OCI-LY7 (cell line): Measurements from ENCODE around the gene TUBE1. TPM values are rescaled to one million over a fixed set of nuclear protein-coding genes. Genes with fewer than 3 reads are reported as not detected.

Experiments
- BruUV-seq: library from RNA; stranded (reverse); fragments of 400-500 nt; replicated peaks from 2 replicates; lab custom pipeline; 2021; lab: Mats Ljungman, UMichigan
- CTCF ChIA-PET: fragments of 300-600 bp; sonication (Branson Sonifier 250); formaldehyde crosslinking; loops from one replicate; lab custom pipeline; 2022; ENCODE audit warnings: antibody characterized with exemption; ENCODE audit not compliant: unreplicated experiment; lab: Charles Lee
- POLR2A ChIA-PET: fragments of 300-600 bp; sonication (Branson Sonifier 250); formaldehyde crosslinking; loops from one replicate; lab custom pipeline; 2022; ENCODE audit warnings: antibody characterized with exemption; lab: Charles Lee
- DNase-seq: peaks from one replicate; pipeline ENCODE4 v3.0.0-alpha.2; 2015; ENCODE audit warnings: low spot score
- H2AFZ ChIP-seq: fragments of 200-600 bp; sonication (generic), shearing (Covaris generic); 2 replicates; pipeline ENCODE4 v1.6.1; 2014; ENCODE audit warnings: mild to moderate bottlenecking, antibody characterized with exemption, low read length, moderate library complexity
- H3K27ac ChIP-seq: fragments of 200-600 bp; sonication (generic); 2 replicates; pipeline ENCODE4 v1.5.1; 2014; ENCODE audit warnings: mixed run types, low read depth, mild to moderate bottlenecking, moderate library complexity, low read length, inconsistent platforms; ENCODE audit not compliant: poor library complexity, severe bottlenecking
- H3K36me3 ChIP-seq: fragments of 200-600 bp; sonication (generic); 2 replicates; pipeline ENCODE4 v1.6.1; 2014; ENCODE audit warnings: mild to moderate bottlenecking, antibody characterized with exemption, low read length, moderate library complexity, mixed read lengths; ENCODE audit not compliant: insufficient read depth
- H3K4me1 ChIP-seq: fragments of 200-600 bp; sonication (generic); 2 replicates; pipeline ENCODE4 v1.5.1; 2014; ENCODE audit warnings: mild to moderate bottlenecking, low read length; ENCODE audit not compliant: insufficient read depth, poor library complexity, severe bottlenecking
- H3K4me2 ChIP-seq: fragments of 200-600 bp; sonication (generic); 2 replicates; pipeline ENCODE4 v1.6.1; 2014; ENCODE audit warnings: mild to moderate bottlenecking, low read length
- H3K4me3 ChIP-seq: fragments of 200-600 bp; sonication (generic); 2 replicates; pipeline ENCODE4 v1.5.1; 2014; ENCODE audit warnings: mild to moderate bottlenecking, low read depth, low read length; ENCODE audit not compliant: poor library complexity, severe bottlenecking
- H3K79me2 ChIP-seq: fragments of 200-600 bp; sonication (generic); 2 replicates; pipeline ENCODE4 v1.6.1; 2016; ENCODE audit warnings: low read depth, mild to moderate bottlenecking, low read length, moderate library complexity, mixed read lengths; ENCODE audit not compliant: insufficient read depth
- H3K9me2 ChIP-seq: fragments of 200-600 bp; sonication (generic); 2 replicates; pipeline ENCODE4 v1.6.1; 2016; ENCODE audit warnings: mild to moderate bottlenecking, low read length, mixed read lengths; ENCODE audit not compliant: insufficient read depth
- H3K9me3 ChIP-seq: fragments of 200-600 bp; sonication (generic); 2 replicates; pipeline ENCODE4 v1.6.1; 2014; ENCODE audit warnings: mild to moderate bottlenecking, mixed run types, low read length, mixed read lengths
- H4K20me1 ChIP-seq: fragments of 200-600 bp; sonication (generic); 2 replicates; pipeline ENCODE4 v1.6.1; 2014; ENCODE audit warnings: mild to moderate bottlenecking, antibody characterized with exemption, low read length, moderate library complexity, mixed read lengths; ENCODE audit not compliant: insufficient read depth
- CTCF ChIP-seq: fragments of 200-600 bp; sonication (generic); conservative IDR thresholded peaks from 2 replicates; pipeline ENCODE4 v1.5.1; 2014; ENCODE audit warnings: mild to moderate bottlenecking, antibody characterized with exemption, low read length, moderate library complexity, mixed read lengths
- EZH2phosphoT487 ChIP-seq: fragments of 200-600 bp; sonication (generic); IDR thresholded peaks from 2 replicates; pipeline ENCODE4 v1.6.1; 2018; ENCODE audit warnings: low read depth, borderline replicate concordance, mild to moderate bottlenecking, mixed run types, antibody characterized with exemption, low read length, moderate library complexity, mixed read lengths
- intact Hi-C: fragments of 100-400 bp; cut with micrococcal nuclease; formaldehyde crosslinking; loops from one replicate; pipeline ENCODE4 v1.10.0; 2022; ENCODE audit not compliant: unreplicated experiment
- total RNA-seq, 2 experiments: library from RNA; depleted of rRNA in 1 of 2; stranded (reverse); fragments of >200 nt in 1 of 2; shearing (Covaris generic) in 1 of 2; gene quantifications; 2 replicates each; pipeline ENCODE4 v1.2.3, GENCODE V29; 2014 to 2022

Gene TUBE1
- total RNA-seq, 2 experiments from 2014 or later = 27.9 to 32.6 TPM

- no peaks in the 10 kb centered on the region for H3K36me3 ChIP-seq
- H3K4me3 ChIP-seq = no peak overlapping the region
- no peaks in the 10 kb centered on the region; the same call in 1 of the 2 replicates for H3K9me2 ChIP-seq
- no peak overlapping the region for H2AFZ ChIP-seq
- H3K4me1 ChIP-seq = peaks cover 6% of the 10 kb centered on the region
- no peak overlapping the region for H3K27ac ChIP-seq
- no peaks in the 10 kb centered on the region for H3K79me2 ChIP-seq
- no peak for DNase-seq
- ChIA-PET CTCF (interaction anchor here (2.0 kb wide), 1 partner anchor 46 kb away, joined by 5 read pairs; the partner anchor contains the start of genes FAM229B and TUBE1), POLR2A (interaction anchor here (0.7 to 1.2 kb wide), 5 partner anchors 9 to 782 kb away, joined by 3 to 5 read pairs (median 3); a partner anchor contains a TSS)
- H3K9me3 ChIP-seq = no peaks in the 10 kb centered on the region; the same call in 1 of the 2 replicates
- TF ChIP-seq EZH2phosphoT487 = no peak
- no peak for TF ChIP-seq CTCF
- intact Hi-C loops = loop anchor here (5.0 to 10.0 kb wide), 2 partner anchors 559 to 986 kb away; partner anchors contain the start of gene REV3L
- H3K4me2 ChIP-seq = no peak overlapping the region
- H4K20me1 ChIP-seq = no peaks in the 10 kb centered on the region
- no TSS peak for BruUV-seq
Measured at GRCh38 chr6:112040956-112041355, 46.3 kb downstream of the TUBE1 start.

GRCh38 chr6:112039431-112039770 lies 47.9 kb downstream of the TUBE1 start:
- Histone ChIP-seq H4K20me1 (no peaks in the 10 kb centered on the region), H3K27ac (no peak overlapping the region), H2AFZ (no peak overlapping the region), H3K9me2 (no peaks in the 10 kb centered on the region; the same call in 1 of the 2 replicates), H3K4me3 (no peak overlapping the region), H3K9me3 (no peaks in the 10 kb centered on the region; the same call in 1 of the 2 replicates), H3K79me2 (no peaks in the 10 kb centered on the region), H3K4me1 (peaks cover 6% of the 10 kb centered on the region), H3K36me3 (no peaks in the 10 kb centered on the region), H3K4me2 (no peak overlapping the region)
- DNase-seq = no peak
- intact Hi-C loops = no loop called here
- ChIA-PET CTCF (interaction anchor here (0.7 kb wide), 1 partner anchor 112 kb away, joined by 3 read pairs; no protein-coding TSS in a partner anchor), POLR2A (interaction anchor here (0.6 to 0.7 kb wide), 2 partner anchors 35 to 233 kb away, joined by 3 read pairs; no protein-coding TSS in a partner anchor)
- TF ChIP-seq CTCF (no peak), EZH2phosphoT487 (no peak)
- no TSS peak for BruUV-seq
